ENCODE results near the gene VCY.
"Not testable (repeated sequence)": the region's sequence is repeated elsewhere in the genome, so short reads cannot be mapped to it uniquely, and the experiment has no call there.

The VCY gene

GRCh38 chrY:13986373-13986772 is at the start of gene VCY:
VCY (minus strand) TSS chrY:13986473; CDS start chrY:13986440, 33 bp downstream.
- not testable (repeated sequence) for ATAC-seq, DNase-seq

GRCh38 chrY:14030395-14030794 is 44.1 kb upstream of the VCY start:
- not testable (repeated sequence) for DNase-seq, ATAC-seq

GRCh38 chrY:14011916-14012315 is 25.6 kb upstream of the VCY start:
- not testable (repeated sequence) for DNase-seq, ATAC-seq

GRCh38 chrY:13942406-13942805 is 43.9 kb downstream of the VCY start:
- DNase-seq, ATAC-seq: not testable (repeated sequence)
